KOPT-K1 (cell line): Measurements from ENCODE around the gene TCTA.

Experiments used
- H3K27ac ChIP-seq: fragments of 200-600 bp; sonication (generic); 2 replicates; pipeline ENCODE4 v1.5.1; 2016; ENCODE audit warnings: antibody characterized with exemption, mild to moderate bottlenecking, low read depth, low read length; ENCODE audit not compliant: poor library complexity, severe bottlenecking
- H3K36me3 ChIP-seq: fragments of 200-600 bp; sonication (generic); 2 replicates; pipeline ENCODE4 v1.5.1; 2017; ENCODE audit warnings: antibody characterized with exemption, mild to moderate bottlenecking, low read length, moderate library complexity; ENCODE audit not compliant: insufficient read depth
- H3K9me3 ChIP-seq: fragments of 200-600 bp; sonication (generic); 2 replicates; pipeline ENCODE4 v1.5.1; 2017; ENCODE audit warnings: antibody characterized with exemption, low read length, mild to moderate bottlenecking; ENCODE audit not compliant: insufficient read depth, poor library complexity, severe bottlenecking

The TCTA gene

GRCh38 chr3:49417516-49418120 lies 5.4 kb downstream of the TCTA start:
- peaks cover 10% of the 10 kb centered on the region; the same call in 1 of the 2 replicates for H3K36me3 ChIP-seq
- no peaks in the 10 kb centered on the region for H3K9me3 ChIP-seq
- H3K27ac ChIP-seq: peak overlapping the region; percentile 57

GRCh38 chr3:49421890-49422378 lies 9.7 kb downstream of the TCTA start:
- Histone ChIP-seq H3K27ac (no peak overlapping the region), H3K9me3 (no peaks in the 10 kb centered on the region), H3K36me3 (peaks cover 32% of the 10 kb centered on the region; the same call in 1 of the 2 replicates)

- Histone ChIP-seq H3K36me3 (peaks cover 32% of the 10 kb centered on the region; the same call in 1 of the 2 replicates), H3K27ac (no peak within 1 kb of the TSS), H3K9me3 (no peaks in the 10 kb centered on the region)
These were observed 10.4 kb downstream of the TCTA start, which contains the start of gene AMT for GRCh38 chr3:49422379-49423248. TSS of gene AMT (minus strand) at chr3:49422473. CDS start at chr3:49422450, 23 bp downstream.

- no peaks in the 10 kb centered on the region for H3K9me3 ChIP-seq
- no peak overlapping the region for H3K27ac ChIP-seq
- H3K36me3 ChIP-seq: peaks cover 32% of the 10 kb centered on the region; the same call in 1 of the 2 replicates
These were observed 12.6 kb downstream of the TCTA start for GRCh38 chr3:49424816-49425215.

- Histone ChIP-seq H3K27ac (no peak overlapping the region), H3K36me3 (peaks cover 29% of the 10 kb centered on the region; the same call in 1 of the 2 replicates), H3K9me3 (no peaks in the 10 kb centered on the region)
These were observed 15.4 kb downstream of the TCTA start for GRCh38 chr3:49427586-49427985.

- no peaks in the 10 kb centered on the region for H3K9me3 ChIP-seq
- peak overlapping the region; percentile 71 for H3K27ac ChIP-seq
These were observed 16.5 kb downstream of the TCTA start for GRCh38 chr3:49428752-49429080.

GRCh38 chr3:49434731-49435130 lies 22.5 kb downstream of the TCTA start:
- Histone ChIP-seq H3K9me3 (no peaks in the 10 kb centered on the region), H3K36me3 (no peaks in the 10 kb centered on the region), H3K27ac (no peak overlapping the region)

More at GRCh38 chr3:49428752-49429080, 16.5 kb downstream of the TCTA start:
- peaks cover 24% of the 10 kb centered on the region; the same call in 1 of the 2 replicates for H3K36me3 ChIP-seq

- H3K9me3 ChIP-seq: no peaks in the 10 kb centered on the region
- H3K27ac ChIP-seq: no peak overlapping the region
- no peaks in the 10 kb centered on the region for H3K36me3 ChIP-seq
These were observed 33.2 kb downstream of the TCTA start for GRCh38 chr3:49445391-49445790.

- no peak overlapping the region for H3K27ac ChIP-seq
- H3K9me3 ChIP-seq: no peaks in the 10 kb centered on the region
- H3K36me3 ChIP-seq: no peaks in the 10 kb centered on the region
These were observed 41.4 kb downstream of the TCTA start for GRCh38 chr3:49453621-49454020.

GRCh38 chr3:49454458-49454857 lies 42.2 kb downstream of the TCTA start:
- no peak overlapping the region for H3K27ac ChIP-seq
- no peaks in the 10 kb centered on the region for H3K9me3 ChIP-seq
- no peaks in the 10 kb centered on the region for H3K36me3 ChIP-seq

- Histone ChIP-seq H3K27ac (no peak overlapping the region), H3K9me3 (no peaks in the 10 kb centered on the region)
These were observed 42.9 kb downstream of the TCTA start for GRCh38 chr3:49454898-49455681.

GRCh38 chr3:49456466-49456865 lies 44.2 kb downstream of the TCTA start:
- Histone ChIP-seq H3K27ac (no peak overlapping the region), H3K9me3 (no peaks in the 10 kb centered on the region), H3K36me3 (no peaks in the 10 kb centered on the region)

More at GRCh38 chr3:49454898-49455681, 42.9 kb downstream of the TCTA start:
- no peaks in the 10 kb centered on the region for H3K36me3 ChIP-seq

- H3K36me3 ChIP-seq: no peaks in the 10 kb centered on the region
- H3K27ac ChIP-seq: no peak overlapping the region
- no peaks in the 10 kb centered on the region for H3K9me3 ChIP-seq
These were observed 48.1 kb downstream of the TCTA start for GRCh38 chr3:49460188-49460890.

GRCh38 chr3:49460956-49461355 lies 48.7 kb downstream of the TCTA start:
- H3K9me3 ChIP-seq: no peaks in the 10 kb centered on the region
- H3K27ac ChIP-seq: no peak overlapping the region
- H3K36me3 ChIP-seq: no peaks in the 10 kb centered on the region
